ENCODE measurements around the gene GINS2. TPM values are rescaled to one million over a fixed set of nuclear protein-coding genes. Genes with fewer than 3 reads are reported as not detected.

The GINS2 gene
- total RNA-seq (2014; rRNA removed; shearing (Covaris generic)), result 2.6 and 3.1 TPM in 2 replicates
- 15.6 and 17.6 TPM in 2 replicates for polyA plus RNA-seq (2014; cell fraction: nucleus; rRNA removed)

DNA sequence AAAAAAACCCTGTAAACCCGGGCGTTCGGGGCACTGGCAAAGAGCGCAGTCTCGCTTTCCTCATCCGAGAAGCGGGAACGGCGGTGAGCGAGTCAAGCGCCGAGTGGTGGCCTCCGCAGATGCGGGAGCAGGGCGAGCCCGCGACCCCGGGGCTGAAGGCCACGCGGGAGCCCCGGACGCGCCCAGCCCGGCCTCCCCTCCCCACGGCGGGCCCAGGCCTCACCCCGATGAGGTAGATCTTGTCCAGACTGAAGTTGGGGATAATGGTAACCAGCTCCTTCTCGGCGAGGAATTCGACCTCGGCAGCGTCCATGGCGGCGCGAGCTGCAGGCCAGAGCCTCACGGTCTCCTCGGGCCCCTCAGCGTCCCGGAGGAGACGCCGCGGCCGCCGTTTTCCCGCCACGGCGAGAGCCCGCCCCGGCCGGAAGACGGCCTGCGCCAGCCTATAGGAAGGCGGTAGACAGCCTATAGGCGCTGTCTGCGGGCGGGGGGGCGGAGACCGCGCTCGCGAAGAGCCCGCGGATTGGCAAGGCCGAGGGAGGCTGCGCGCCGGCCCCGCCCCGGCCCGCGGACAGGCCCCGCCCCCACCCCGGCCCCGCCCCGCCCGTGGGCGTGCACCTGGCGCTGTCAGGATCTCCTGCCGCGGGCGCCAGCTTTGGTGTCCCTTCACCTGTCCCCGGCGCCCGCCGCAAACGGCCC lies at the start of gene GINS2:
Gene GINS2, minus strand, starts transcription at position 369 of the 699 bp plus-strand sequence. Its CDS starts 56 bp downstream, at position 313.
- DNase-seq (ENCODE audit: extremely low read depth, low read depth), result peak; percentile 81

DNA sequence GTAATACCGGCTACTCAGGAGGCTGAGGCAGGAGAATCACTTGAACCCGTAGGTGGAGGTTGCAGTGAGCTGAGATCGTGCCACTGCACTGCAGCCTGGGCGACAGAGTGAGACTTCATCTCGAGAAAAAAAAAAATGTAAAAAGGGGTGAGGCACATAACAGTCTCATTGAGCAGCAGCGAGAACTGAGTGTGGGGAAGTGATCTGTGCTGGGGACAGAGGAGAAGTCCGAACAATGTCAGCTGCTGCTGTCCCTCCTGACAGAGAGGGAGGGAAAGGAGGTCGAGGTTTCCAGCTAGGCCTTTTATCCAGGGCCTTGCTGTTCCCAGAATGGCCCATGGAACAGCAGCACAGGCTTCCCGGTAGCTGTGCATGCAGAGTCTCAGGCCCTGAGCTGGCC lies 48.2 kb upstream of the GINS2 start:
- no peak for DNase-seq (ENCODE audit: extremely low read depth, low read depth)

DNA sequence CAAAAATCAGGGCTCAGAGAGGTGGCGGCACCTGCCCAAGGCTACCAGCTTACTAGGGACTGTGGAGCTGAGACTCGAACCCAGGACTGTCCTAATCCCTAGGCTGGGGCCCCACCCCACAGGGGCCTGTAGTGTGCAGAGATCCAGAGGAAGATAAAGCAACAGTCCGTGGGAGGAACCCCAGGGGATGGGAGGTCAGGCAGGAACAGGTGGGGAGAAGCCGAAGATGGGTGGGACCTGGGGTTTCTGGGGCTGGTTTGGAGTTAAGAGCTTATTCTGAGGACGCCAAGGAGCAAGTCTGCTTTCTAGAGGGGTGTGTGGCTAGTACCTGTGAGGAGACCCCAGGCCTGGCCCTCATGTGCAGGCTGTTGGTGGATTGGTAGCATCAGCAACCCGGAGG lies 47.2 kb upstream of the GINS2 start:
- DNase-seq (ENCODE audit: extremely low read depth, low read depth), result no peak

DNA sequence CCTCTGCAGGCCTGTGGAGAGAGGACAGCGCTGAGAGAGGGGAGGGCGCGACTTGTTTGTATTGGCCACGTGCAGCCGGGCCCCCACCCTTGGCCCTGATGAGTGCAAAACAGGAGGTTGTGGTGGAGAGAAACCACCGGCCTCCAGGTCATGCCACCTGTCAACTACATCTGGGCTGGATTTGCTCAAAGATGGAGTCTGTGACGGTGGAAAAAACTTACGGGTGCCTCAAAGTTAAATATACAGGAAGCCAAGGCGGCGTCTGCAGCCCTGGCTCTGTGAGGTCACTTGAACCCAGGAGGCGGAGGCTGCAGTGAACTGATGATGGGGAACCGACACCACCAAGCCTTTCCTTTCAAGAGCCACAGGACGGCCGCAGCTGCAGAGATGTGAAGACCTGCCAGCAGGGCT lies 46.5 kb upstream of the GINS2 start:
- no peak for DNase-seq (ENCODE audit: extremely low read depth, low read depth)

DNA sequence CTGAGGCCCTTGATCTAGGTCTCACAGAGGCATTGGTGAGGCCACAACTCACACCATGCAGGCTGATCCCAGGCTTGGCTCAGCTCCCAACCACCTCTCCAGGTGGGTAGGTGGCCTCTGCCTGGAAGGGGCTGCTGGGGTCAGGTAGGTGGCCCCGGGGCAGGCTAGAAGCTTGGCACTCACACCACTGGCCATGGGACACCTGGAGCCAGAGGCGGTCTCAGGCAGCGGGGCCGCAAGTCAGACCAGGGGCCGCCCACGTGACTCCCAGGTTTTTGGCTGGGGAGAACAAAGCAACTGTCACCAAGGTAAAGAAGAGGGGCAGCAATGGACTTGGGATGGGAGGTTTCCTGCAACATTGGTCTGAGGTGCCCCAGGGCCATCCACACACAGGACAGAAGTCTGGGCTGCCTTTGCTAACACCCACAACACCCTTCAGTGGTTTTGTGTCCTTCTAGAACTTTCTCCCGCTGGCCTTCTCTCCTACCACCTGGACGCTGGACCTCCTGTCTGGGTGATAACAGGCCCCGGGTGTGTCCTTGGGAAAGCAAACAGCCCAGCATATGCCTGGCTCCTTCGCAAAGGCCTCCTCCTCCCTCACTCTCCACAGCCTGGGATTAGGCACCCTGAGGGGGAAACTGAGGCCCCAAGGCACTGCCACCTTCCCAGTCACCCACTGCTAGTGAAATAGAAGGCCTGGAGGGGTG lies 45.7 kb upstream of the GINS2 start:
- no peak for DNase-seq (ENCODE audit: extremely low read depth, low read depth)

DNA sequence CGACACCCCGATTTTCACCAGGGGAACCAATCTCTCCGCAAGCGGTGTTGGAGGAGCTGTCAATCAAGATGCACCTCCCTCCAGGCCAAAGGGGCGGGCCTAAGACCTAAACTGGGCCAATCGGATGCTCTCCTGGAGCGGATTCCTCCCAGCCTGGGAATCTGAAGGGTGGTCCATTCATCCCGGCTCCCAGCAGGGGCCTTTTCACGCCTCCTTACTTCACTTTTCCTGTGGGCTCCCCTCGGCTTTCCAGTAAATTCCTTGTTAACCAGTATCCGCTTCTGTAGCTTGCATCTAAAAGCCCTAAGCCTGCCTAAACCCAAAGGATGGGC lies 45.1 kb upstream of the GINS2 start:
- DNase-seq (ENCODE audit: extremely low read depth, low read depth), result no peak

DNA sequence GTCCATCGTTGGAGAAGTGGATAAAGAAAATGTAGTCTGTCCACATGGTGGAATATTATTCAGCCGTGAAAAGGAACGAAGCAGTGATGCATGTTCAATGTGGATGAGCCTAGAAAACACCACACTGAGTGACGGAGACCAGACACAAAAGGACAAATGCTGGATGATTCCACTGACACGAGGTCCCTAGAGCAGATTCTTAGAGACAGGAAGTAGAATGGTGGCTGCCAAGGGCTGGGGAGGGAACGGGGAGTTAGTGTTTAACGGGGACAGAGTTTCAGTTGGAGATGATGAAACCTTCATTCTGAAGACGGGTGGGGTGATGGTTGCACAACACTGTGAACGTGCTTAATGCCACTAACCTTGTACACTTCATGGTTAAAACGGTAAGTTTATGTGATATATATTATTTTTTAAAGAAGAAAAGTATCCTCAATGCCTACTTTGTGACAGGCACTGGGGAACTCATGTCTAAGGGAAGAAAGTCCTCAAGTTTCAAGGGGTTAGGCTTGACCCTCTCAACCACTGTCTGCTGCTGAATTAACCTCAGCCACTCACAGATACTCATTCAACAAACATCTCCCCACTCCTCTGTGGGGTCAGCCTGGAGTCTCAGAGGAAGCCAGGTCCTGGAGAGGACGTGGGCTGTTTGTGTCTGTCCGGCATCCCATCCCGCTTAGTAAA lies 44.5 kb upstream of the GINS2 start:
- no peak for DNase-seq (ENCODE audit: extremely low read depth, low read depth)

DNA sequence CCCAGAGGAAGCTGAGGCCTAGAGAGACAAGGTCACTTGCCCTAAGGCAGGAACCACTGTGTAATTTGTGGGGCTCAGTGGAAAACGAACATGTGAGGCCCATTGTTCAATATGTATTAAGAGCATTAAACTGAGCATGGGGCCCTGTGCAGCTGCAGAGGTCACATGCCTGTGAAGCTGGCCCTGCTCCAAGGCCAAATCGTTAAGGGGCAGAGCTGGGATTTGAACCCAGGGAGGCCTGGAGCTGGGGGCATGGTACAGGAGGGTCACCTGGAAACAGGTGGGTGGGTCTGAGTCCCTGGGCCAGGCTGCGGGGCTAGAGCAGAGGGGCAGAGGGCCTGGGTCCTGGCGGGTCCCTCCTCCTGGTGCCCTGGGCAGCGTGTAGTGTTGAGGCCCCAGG lies 42.4 kb upstream of the GINS2 start:
- no peak for DNase-seq (ENCODE audit: extremely low read depth, low read depth)

DNA sequence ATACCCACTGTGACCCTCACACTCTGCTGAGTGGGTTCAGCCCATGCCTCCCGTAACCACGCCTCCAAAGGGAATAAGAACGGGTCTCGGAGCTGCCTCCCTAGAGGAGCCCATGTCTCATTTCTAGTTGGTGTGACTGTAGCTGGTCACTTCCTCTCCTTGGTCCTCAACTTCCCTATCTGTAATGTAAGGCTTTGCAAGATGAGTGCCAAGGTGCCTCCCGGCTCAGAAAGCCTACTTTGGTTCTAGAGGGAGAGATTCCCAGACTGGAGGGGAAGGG lies 41.4 kb upstream of the GINS2 start:
- no peak for DNase-seq (ENCODE audit: extremely low read depth, low read depth)

DNA sequence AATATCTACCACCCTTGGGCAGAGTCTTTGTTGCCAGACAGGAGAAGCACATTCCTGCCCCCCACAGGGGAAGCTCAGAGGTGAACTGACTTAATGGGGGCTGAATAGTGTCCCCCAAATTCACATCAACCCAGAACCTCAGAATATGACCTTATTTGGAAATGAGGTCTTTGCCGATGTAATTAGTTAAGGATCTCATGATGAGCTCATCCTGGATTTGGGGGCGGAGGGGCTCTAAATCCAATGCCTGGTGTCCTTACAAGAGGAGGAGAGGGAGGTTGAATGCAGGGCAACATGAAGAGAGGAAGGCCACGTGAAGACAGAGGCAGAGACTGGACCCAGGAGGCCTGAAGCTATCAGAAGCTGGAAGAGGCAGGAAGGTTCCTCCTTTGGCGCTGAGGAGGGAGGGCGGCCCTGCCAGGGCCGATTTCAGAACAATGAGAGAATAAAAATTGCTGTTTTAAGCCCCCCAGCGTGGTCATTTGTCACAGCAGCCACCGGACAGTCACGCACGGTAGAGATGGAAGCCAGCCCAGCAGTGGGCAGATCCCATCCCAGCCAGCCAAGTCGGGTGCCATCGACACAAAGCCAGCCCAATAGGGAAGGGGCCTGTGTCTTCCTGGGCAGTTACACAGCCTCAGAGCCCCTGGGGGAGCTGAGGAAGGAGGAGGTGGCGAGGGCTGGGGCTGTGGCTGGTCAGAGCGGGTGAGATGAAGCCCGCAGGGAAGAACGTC lies 40.9 kb upstream of the GINS2 start:
- no peak for DNase-seq (ENCODE audit: extremely low read depth, low read depth)

DNA sequence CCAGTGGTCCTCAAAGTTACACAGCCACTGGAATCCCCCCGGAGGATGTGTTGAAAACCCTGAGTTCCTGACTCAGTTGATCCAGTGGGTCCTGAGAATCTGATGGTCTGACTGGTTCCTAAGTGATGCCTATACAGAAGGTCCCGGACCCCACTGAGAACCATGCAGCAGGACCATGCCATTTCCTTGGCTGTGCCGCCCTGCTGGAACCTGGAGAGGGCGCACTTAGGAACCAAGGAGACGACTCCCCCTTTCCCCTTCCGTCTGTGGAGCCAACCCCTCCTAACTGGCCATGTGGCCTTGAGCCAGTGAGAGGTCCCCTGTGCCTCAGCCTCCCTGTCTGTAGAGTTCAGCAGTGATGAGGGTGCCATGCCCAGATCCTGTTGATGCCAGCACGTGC lies 40.1 kb upstream of the GINS2 start:
- DNase-seq (ENCODE audit: extremely low read depth, low read depth), result no peak

DNA sequence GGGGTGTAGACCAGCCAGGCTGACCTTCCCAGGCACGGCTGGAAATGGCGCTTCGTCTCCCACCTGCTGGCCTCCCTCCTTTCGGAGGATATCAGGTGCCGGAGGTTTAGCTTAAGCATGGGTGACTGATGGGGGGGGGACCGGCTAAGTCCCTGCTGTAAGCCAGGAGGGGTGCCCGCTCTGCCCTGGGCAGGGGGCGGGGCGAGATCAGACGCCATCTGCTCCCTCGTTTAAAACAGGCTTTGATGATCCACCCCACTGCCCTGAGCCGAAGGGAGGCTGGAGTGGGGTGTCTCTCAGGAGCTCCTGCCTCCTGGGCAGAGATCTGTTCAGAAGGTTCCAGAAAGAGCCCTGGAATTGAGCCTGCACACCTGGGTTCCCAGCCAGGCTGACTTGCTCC lies 36.2 kb upstream of the GINS2 start:
- DNase-seq (ENCODE audit: extremely low read depth, low read depth), result no peak

DNA sequence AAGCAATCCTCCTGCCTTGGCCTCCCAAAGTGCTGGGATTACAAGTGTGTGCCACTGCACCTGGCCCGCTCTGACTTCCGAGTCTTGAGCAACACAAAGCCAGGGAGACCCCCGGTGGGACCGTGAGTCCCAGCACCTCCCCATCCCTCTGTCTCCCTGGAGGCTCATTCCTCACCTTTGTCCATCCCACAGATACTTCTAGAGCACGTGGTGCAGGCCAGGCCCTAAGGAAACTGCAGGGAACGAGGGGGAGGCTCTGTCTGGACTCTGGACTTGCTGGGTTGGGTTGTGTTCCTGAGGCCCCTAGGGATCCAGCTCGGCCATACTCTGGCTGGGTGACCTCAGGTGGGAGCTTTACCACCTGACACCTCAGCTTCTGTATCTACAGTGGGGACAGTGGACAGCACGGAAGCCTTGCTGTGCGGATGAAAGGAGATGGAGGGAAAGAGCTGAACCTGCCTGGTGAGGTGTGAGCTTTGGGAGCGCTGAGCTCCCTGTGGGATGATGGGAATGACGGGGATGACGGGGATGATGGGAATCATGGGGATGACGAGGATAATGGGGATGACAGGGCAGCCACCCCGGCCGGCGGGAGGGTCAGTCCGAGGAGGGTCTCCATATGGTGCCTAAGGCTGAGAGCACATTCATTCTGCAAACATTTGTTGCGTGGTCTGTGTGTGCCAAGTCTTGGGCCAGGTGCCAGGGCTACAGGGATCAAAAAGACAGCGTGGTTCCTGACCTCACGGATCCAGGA lies 35.5 kb upstream of the GINS2 start:
- DNase-seq (ENCODE audit: extremely low read depth, low read depth), result no peak

DNA sequence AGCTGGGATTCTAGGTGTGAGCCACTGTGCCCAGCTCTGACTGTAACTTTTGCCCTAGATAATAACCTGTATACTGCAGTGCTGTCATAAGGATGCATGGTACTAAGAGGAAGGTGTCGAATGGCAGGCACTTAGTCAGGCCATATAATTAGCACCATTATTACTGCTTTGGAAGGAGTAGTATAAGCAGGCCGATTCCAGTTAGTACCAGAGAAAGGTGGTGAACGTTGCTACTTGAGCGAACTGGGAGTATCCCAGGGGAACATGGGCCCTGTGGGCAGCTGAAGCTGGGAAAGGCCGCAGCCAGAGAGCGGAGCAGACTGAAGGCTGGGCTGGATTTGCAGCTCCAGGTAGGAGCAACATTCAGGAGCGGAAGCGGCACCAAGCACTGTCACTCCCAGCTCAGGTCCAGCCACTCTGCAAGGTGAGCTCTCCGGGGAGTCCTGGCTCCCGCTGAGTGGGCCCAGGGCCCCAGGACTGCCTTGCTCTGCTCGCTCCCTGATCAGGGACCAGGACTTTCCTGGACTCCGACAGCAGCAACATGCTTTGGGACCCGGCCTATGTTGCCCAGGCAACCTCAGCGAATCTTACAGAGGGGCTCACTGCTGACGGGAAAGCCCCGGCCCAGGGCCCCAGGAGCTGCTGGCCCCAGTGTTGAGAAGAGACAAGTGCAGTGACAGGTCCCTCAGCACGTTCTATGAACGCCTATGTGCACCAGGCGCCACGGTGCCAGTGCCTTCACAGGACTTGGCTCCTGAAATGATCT lies 33.6 kb upstream of the GINS2 start:
- no peak for DNase-seq (ENCODE audit: extremely low read depth, low read depth)

DNA sequence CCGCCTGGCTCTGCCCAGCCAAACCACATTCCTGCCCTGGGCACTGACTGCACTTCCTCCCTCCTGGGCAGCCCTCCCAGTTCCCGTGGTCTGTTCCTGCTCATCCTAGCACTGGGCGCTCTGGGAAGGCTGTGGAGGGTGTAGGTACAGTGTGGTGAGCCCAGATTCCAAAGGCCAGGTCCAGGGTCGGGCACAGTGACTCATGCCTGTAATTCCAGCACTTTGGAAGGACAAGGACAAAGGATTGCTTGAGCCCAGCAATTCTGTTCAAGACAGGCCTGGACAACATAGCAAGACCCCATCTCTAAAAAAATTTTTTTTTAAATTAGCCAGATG lies 31.5 kb upstream of the GINS2 start:
- DNase-seq (ENCODE audit: extremely low read depth, low read depth), result no peak

DNA sequence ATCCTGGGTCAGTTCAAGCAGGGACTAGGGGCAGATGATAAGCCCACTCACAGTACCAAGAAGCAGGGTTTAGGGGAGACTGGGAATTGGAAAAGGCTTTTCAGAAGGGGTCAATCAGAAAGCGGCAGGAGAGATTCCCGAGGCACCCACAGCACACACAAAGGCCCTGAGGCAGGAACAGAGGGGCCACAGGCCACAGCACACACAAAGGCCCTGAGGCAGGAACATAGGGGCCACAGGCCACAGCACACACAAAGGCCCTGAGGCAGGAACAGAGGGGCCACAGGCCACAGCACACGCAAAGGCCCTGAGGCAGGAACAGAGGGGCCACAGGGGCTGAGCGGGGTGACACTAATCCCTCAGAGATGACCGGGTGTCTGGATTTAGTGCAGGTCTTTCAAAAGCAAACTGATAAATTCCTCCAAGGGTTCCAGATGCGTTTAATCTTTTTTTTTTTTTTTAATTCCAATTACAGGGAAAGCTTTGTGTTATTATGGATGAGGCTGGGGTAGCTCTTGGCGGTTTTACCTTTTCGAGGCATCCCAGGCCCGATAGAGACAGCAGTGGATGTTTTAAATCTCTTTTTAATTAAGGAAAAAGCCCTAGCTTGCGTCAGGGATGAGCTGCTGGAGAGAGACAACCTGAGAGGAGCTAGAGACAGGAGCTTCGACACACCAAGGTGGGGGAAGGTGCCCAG lies 31.0 kb upstream of the GINS2 start:
- DNase-seq (ENCODE audit: extremely low read depth, low read depth), result no peak

DNA sequence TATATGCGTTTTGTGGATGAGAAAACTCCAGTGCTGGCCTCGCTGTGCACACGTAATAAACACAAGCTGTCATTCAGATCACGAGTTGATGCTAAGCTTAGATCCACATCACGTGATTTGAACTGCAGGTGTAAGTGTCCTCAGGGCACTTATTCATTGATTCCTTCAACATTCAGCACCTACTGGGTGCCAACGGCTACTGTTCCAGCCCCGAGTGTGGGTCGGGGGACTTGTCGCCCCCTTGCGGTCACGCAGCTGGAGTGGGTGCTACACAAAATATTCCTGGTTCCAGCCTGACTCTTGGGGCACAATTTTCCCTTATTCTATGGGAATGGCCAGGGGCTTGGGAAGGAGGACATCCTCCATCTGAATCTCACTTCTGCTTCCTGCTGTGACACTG lies 29.9 kb upstream of the GINS2 start:
- peak; percentile 9 for DNase-seq (ENCODE audit: extremely low read depth, low read depth)

DNA sequence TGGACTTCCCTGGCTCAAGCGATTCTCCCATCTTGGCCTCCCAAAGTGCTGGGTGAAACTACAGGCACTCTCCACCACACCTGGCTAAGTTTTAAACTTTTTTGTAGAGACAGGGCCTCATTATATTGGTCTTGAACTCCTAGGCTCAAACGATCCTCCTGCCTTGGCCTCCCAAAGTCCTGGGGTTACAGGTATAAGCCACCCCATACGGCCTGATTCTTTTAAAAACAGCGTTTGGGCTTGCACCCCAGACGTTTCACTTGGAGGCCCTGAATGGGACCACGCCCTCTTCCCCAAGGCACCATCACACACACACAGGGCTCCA lies 29.4 kb upstream of the GINS2 start:
- no peak for DNase-seq (ENCODE audit: extremely low read depth, low read depth)

DNA sequence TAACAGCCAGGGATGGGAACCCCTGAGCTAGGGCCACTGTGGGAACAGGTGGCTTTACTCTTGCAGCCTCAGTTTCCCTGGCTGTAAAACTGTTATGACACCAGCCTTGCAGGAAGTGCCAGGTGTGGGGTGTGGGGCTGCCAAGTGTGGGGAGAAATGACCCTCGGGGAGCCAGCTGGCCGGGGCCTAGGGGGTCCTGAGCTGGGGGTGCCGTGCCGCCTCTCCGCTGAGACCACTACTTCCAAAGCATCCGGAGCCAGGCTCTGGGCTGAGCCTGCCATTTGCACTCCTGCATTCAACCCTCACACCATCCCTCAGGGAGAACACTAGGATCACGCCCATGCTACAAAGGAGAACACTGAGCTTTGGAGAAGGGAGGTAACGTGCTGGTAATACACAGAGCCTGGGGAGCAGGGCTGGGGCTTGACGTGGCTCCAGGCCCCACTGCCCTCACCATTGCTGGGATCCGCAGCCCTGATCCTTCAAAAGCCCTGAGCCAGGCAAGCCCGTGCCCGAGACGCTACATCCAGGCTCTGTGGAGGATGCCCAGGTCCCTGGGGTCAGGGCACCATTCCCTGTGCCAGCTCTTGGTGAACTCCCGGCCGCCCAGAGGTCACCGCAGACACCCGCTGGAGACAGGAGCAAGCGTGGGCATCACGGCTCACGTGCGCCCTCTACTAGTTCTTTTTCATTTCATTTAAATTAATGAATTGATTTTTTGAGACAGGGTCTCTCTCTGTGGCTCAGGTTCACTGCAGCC lies 28.8 kb upstream of the GINS2 start:
- DNase-seq (ENCODE audit: extremely low read depth, low read depth), result peak; percentile 30
